Neutrophil (primary cell): ENCODE results near the gene TERF2IP.

ENCODE experiments used
- H3K27ac ChIP-seq: fragments of 200-600 bp; sonication (generic); 2 replicates; pipeline ENCODE4 v1.5.1; 2016; ENCODE audit warnings: mild to moderate bottlenecking, moderate library complexity
- H3K27me3 ChIP-seq: fragments of 200-600 bp; sonication (generic); 2 replicates; pipeline ENCODE4 v1.6.0; 2016; ENCODE audit warnings: mild to moderate bottlenecking
- H3K36me3 ChIP-seq: fragments of 200-600 bp; sonication (generic); 2 replicates; pipeline ENCODE4 v1.5.1; 2017
- H3K4me1 ChIP-seq, 2 experiments: fragments of 200-600 bp in 1 of 2; sonication (generic) in 1 of 2; 1 replicate in 1 of 2; 2 replicates in 1 of 2; pipeline versions ENCODE4 v1.5.1 to v1.6.1; 2013 to 2016; ENCODE audit warnings: low read depth in 1 of 2, low read length in 1 of 2, mild to moderate bottlenecking in 1 of 2, moderate library complexity in 1 of 2; ENCODE audit not compliant: control insufficient read depth in 1 of 2, insufficient read depth in 1 of 2
- H3K4me3 ChIP-seq, 2 experiments: fragments of 200-600 bp in 1 of 2; sonication (generic) in 1 of 2; 1 replicate in 1 of 2; 2 replicates in 1 of 2; pipeline ENCODE4 v1.5.1; 2013 to 2016; ENCODE audit warnings: low read depth in 1 of 2, low read length in 1 of 2, mild to moderate bottlenecking in 1 of 2, moderate library complexity in 1 of 2
- H3K9me3 ChIP-seq: fragments of 200-600 bp; sonication (generic); 2 replicates; pipeline ENCODE4 v1.5.1; 2016
- CTCF ChIP-seq: fragments of 200-600 bp; sonication (generic); IDR thresholded peaks from 2 replicates; pipeline ENCODE4 v1.5.1; 2016; ENCODE audit warnings: antibody characterized with exemption

Gene TERF2IP

GRCh38 chr16:75658175-75658574, 10.6 kb downstream of the TERF2IP start:
- H3K27ac ChIP-seq = no peak overlapping the region
- peaks cover 75% of the 10 kb centered on the region for H3K36me3 ChIP-seq
- H3K9me3 ChIP-seq = no peaks in the 10 kb centered on the region
- H3K4me1 ChIP-seq = no peaks in the 10 kb centered on the region
- no peak overlapping the region for H3K4me3 ChIP-seq
- TF ChIP-seq CTCF = no peak
- no peaks in the 10 kb centered on the region for H3K27me3 ChIP-seq

GRCh38 chr16:75660321-75660720, 12.7 kb downstream of the TERF2IP start:
- Histone ChIP-seq H3K9me3 (no peaks in the 10 kb centered on the region), H3K4me1 (no peaks in the 10 kb centered on the region), H3K27me3 (no peaks in the 10 kb centered on the region), H3K36me3 (peaks cover 61% of the 10 kb centered on the region), H3K27ac (no peak overlapping the region), H3K4me3 (no peak overlapping the region)
- no peak for TF ChIP-seq CTCF

- Histone ChIP-seq H3K27ac (no peak overlapping the region), H3K4me1 (no peaks in the 10 kb centered on the region), H3K36me3 (peaks cover 57% of the 10 kb centered on the region), H3K27me3 (no peaks in the 10 kb centered on the region), H3K9me3 (no peaks in the 10 kb centered on the region), H3K4me3 (no peak overlapping the region)
- TF ChIP-seq CTCF = no peak
These were observed 13.2 kb downstream of the TERF2IP start for GRCh38 chr16:75660726-75661302.

GRCh38 chr16:75667503-75667902, 19.9 kb downstream of the TERF2IP start:
- no peak for TF ChIP-seq CTCF
- Histone ChIP-seq H3K27ac (no peak overlapping the region), H3K36me3 (no peaks in the 10 kb centered on the region), H3K4me1 (no peaks in the 10 kb centered on the region), H3K9me3 (no peaks in the 10 kb centered on the region), H3K27me3 (no peaks in the 10 kb centered on the region), H3K4me3 (no peak overlapping the region)

GRCh38 chr16:75676909-75677308, 29.3 kb downstream of the TERF2IP start, which contains the start of gene CPHXL2:
TSS of gene CPHXL2 (minus strand) at chr16:75677009. CDS start at chr16:75676999, 10 bp downstream.
- no peaks in the 10 kb centered on the region for H3K9me3 ChIP-seq
- no peaks in the 10 kb centered on the region for H3K4me1 ChIP-seq
- H3K4me3 ChIP-seq = no peak within 1 kb of the TSS
- no peak for TF ChIP-seq CTCF
- H3K27ac ChIP-seq = no peak within 1 kb of the TSS
- H3K27me3 ChIP-seq = no peaks in the 10 kb centered on the region
- H3K36me3 ChIP-seq = no peaks in the 10 kb centered on the region
